LHCN-M2 (cell line): Measurements from ENCODE around the gene SSPN. TPM values are rescaled to one million over a fixed set of nuclear protein-coding genes. Genes with fewer than 3 reads are reported as not detected.
"Not testable (repeated sequence)": the region's sequence is repeated elsewhere in the genome, so short reads cannot be mapped to it uniquely, and the experiment has no call there.

Experiments used
- DNase-seq: peaks from one replicate; pipeline ENCODE4 v3.0.0-alpha.2; 2012; ENCODE audit warnings: low read depth
- total RNA-seq: library from RNA; depleted of rRNA; stranded (reverse); fragments of >200 nt; gene quantifications from 2 replicates; pipeline ENCODE4 v1.2.3, GENCODE V29; 2014

Gene SSPN
- total RNA-seq, 1 experiment from 2014 or later: 12.8 TPM

DNA sequence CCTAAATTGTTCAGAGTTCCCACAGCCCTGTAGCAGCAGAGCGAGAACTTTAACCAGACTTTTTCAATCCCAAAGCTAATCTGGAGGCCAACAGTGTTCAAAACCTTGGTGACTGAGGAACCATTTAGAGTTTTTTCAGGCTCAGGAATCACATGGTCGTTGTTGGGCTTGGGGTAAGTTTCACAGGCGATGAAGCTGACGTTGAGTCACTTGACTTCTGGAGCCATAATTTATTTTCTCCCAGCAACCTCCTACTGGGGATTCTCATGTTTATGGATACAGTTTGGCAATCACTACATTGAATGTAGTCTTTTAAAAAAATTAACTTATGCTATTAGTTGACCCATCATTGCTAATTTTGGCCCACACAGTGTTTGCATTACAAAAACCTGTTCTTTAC lies 34.5 kb downstream of the SSPN start:
- DNase-seq: no peak

- DNase-seq: no peak
Observed at GRCh38 chr12:26231470-26231869, 36.1 kb downstream of the SSPN start.

DNA sequence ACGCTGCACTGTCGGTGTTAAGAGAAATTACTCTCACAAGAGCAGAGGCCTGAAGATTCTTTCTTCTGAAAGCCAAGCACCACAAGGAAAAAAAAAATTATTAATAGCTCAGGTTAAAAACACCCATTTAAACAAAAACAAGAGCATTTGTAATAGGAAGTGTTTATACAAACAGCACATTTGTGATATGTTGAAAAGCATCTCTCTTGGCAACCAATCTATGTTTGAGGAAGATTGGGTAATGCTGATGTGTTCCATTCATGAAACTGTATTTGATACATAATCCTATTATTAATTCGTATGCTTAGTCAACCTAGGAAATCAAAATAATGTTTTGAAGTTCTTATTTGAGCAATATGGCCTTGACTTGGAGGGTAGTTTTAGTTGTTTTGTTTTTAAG lies 36.5 kb downstream of the SSPN start:
- no peak for DNase-seq

- peak; percentile 24 for DNase-seq
Observed at GRCh38 chr12:26233631-26234030, 38.3 kb downstream of the SSPN start.

- not testable (repeated sequence) for DNase-seq
Observed at GRCh38 chr12:26235465-26235864, 40.1 kb downstream of the SSPN start.

GRCh38 chr12:26238341-26239121 lies 43.2 kb downstream of the SSPN start:
- no peak for DNase-seq

- peak; percentile 94 for DNase-seq
Observed at GRCh38 chr12:26239122-26239851, 43.9 kb downstream of the SSPN start.

GRCh38 chr12:26239852-26240815 lies 44.8 kb downstream of the SSPN start:
- no peak for DNase-seq

- DNase-seq: no peak
Observed at GRCh38 chr12:26241080-26241479, 45.7 kb downstream of the SSPN start.

DNA sequence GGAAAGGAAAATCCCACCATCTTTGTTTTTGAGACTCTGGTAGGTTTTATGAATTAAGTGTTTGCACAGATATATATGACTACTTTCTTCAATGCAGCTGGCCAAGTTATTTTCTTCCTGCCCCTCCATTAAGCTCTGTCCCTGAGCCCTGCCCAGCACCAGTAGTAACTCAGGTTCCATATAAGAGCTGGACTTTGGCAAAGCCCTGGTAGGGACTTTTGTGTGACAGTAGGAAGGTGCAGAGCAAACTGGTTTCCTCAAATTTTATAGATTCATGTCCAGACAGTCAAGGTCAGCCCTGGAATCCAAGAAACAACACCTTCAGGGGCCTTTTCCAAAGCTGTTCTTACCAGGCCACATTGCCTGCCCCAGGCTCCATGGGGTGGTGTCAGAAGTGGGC lies 47.3 kb downstream of the SSPN start:
- DNase-seq: no peak

- DNase-seq: no peak
Observed at GRCh38 chr12:26244503-26244902, 49.1 kb downstream of the SSPN start.

- no peak for DNase-seq
Observed at GRCh38 chr12:26245175-26245942, 50.0 kb downstream of the SSPN start.

GRCh38 chr12:26246483-26247164 lies 51.3 kb downstream of the SSPN start:
- DNase-seq: no peak

DNA sequence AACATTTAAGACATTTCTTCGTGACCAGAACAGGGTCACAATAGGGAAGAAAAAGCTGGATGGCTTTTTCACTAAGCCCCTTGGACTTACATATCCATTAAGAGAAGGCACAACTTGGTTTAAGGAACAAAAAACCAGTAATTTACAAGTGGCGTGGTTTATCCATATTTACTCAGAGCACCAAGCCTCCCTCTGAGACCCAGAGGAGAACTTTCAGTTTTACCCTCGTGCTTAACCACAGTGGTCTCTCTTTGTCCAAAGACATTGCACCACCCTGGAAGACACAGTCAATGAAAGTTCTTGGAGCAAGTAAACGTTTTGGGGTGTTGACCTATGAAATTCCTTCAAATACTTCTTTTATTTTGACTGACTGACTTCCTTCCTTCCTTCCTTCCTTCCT lies 52.5 kb downstream of the SSPN start:
- no peak for DNase-seq

- DNase-seq: no peak
Observed at GRCh38 chr12:26250801-26251200, 55.4 kb downstream of the SSPN start.

DNA sequence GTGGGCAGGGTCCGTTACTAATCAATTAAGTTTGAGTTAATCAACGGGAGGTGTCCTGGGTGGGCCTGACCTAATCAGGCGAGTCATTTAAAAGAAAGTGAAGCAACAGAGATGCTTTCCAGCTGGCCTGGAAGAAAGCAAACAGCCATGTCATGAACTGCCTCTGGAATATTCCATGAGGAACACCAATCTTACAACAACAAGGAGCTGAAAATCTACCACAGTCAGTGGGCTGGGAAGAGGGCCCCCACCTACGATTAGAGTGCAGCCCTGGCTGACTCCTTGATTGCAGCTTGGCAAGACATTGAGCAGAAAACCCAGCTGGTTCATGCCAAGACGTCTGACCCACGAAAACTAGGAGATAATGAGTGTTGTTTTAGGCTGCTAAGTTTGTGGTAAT lies 56.2 kb downstream of the SSPN start:
- no peak for DNase-seq

GRCh38 chr12:26252946-26253345 lies 57.6 kb downstream of the SSPN start:
- DNase-seq: no peak

GRCh38 chr12:26255893-26256645 lies 60.7 kb downstream of the SSPN start:
- DNase-seq: no peak

DNA sequence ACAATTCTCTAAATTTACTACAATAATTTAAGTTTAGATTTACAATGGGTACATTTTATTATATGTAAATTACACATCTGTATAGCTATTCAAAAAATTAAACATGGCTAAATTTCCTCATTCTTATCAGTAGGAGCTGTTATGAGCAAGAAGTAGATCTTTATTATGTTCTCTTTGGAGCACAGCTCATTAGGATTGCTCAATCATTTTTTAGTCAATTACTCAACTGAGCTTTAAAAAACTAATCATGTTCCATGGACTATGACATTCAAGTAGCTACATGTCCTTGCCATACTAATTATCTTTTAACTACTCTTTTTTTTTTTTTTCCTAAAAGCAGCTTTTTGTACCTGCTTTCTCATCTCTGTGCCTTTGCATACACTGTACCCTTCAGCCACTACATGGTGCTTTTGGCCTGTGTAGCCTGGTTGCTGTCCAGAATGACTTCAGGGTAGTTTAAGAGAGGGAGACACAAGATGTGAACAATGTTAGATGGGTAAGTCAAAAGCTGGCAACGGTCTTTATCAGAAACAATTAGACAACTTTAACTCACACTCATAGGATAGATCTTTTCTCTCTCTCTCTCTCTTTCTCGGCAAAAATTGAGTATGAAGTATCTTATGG lies 69.0 kb downstream of the SSPN start:
- DNase-seq: no peak
